K562 (cell line): Measurements from ENCODE around the gene RPS2.

ENCODE experiments used
- CSDE1 ChIP-seq, 2 experiments: fragments of 450-650 bp; IDR thresholded peaks; 2 replicates each; pipeline ENCODE4 v1.6.1; 2016; ENCODE audit warnings: mild to moderate bottlenecking in 1 of 2
- HMG20A ChIP-seq: fragments of 450-650 bp; formaldehyde crosslinking; conservative IDR thresholded peaks from 2 replicates; pipeline ENCODE4 v1.4.0; 2020; ENCODE audit warnings: mild to moderate bottlenecking, mixed read lengths
- NR2C2 ChIP-seq, 2 experiments: fragments of 200-800 bp in 1 of 2; sonication (Bioruptor generic) in 1 of 2; sonication (generic) in 1 of 2; formaldehyde crosslinking in 1 of 2; IDR thresholded peaks; 2 replicates each; pipeline versions ENCODE4 v1.6.1 to v1.8.0; 2016 to 2022; ENCODE audit warnings: mild to moderate bottlenecking in 1 of 2, missing compliant biosample characterization in 1 of 2, missing genetic modification characterization in 1 of 2, missing genetic modification reagents in 1 of 2
- POLR2G ChIP-seq: fragments of 200-400 bp; formaldehyde crosslinking; IDR thresholded peaks from 2 replicates; pipeline ENCODE4 v1.6.1; 2017; ENCODE audit warnings: low read depth, mild to moderate bottlenecking, antibody characterized with exemption, low read length, moderate library complexity
- RAD21 ChIP-seq, 2 experiments: fragments of 250-450 bp in 1 of 2; fragments of 450-650 bp in 1 of 2; sonication (Bioruptor Pico) in 1 of 2; formaldehyde crosslinking in 1 of 2; IDR thresholded peaks in 1 of 2; conservative IDR thresholded peaks in 1 of 2; 2 replicates each; pipeline versions ENCODE4 v1.4.0 to v1.8.0; 2020 to 2022; ENCODE audit warnings: mild to moderate bottlenecking in 2 of 2, moderate library complexity in 1 of 2
- RBBP5 ChIP-seq: fragments of 200-600 bp; sonication (generic); IDR thresholded peaks from 2 replicates; pipeline ENCODE4 v1.6.1; 2012; ENCODE audit warnings: borderline replicate concordance, mild to moderate bottlenecking, low read length, control low read depth, inconsistent platforms; ENCODE audit not compliant: insufficient read depth, poor library complexity, severe bottlenecking
- TEAD4 ChIP-seq, 2 experiments: sonication (generic) in 1 of 2; formaldehyde crosslinking in 1 of 2; IDR thresholded peaks; 2 replicates each; pipeline versions ENCODE4 v1.6.1 to v1.8.0; 2012 to 2022; ENCODE audit warnings: borderline replicate concordance in 1 of 2, inconsistent platforms in 1 of 2, low read length in 1 of 2, mild to moderate bottlenecking in 1 of 2, missing genetic modification reagents in 1 of 2
- TRIM24 ChIP-seq, 2 experiments: fragments of 450-650 bp; IDR thresholded peaks; 2 replicates each; pipeline ENCODE4 v1.6.1; 2016
- TF ChIP-seq, protein P1 (sequence below), 3 experiments: IDR thresholded peaks in 2 of 3; conservative IDR thresholded peaks in 1 of 3; 2 replicates each; pipeline ENCODE4 v1.5.1; 2011 to 2012; ENCODE audit warnings: low read length in 3 of 3, mild to moderate bottlenecking in 3 of 3, control low read depth in 2 of 3, improper control_type of control experiment in 1 of 3, inconsistent platforms in 1 of 3, low read depth in 1 of 3, mixed read lengths in 1 of 3, moderate library complexity in 1 of 3; ENCODE audit not compliant: insufficient read depth in 2 of 3
- TF ChIP-seq, protein P2 (sequence below): sonication (generic); formaldehyde crosslinking; IDR thresholded peaks from 2 replicates; pipeline ENCODE4 v1.4.0; 2020; ENCODE audit warnings: mild to moderate bottlenecking, missing genetic modification reagents

DNA sequence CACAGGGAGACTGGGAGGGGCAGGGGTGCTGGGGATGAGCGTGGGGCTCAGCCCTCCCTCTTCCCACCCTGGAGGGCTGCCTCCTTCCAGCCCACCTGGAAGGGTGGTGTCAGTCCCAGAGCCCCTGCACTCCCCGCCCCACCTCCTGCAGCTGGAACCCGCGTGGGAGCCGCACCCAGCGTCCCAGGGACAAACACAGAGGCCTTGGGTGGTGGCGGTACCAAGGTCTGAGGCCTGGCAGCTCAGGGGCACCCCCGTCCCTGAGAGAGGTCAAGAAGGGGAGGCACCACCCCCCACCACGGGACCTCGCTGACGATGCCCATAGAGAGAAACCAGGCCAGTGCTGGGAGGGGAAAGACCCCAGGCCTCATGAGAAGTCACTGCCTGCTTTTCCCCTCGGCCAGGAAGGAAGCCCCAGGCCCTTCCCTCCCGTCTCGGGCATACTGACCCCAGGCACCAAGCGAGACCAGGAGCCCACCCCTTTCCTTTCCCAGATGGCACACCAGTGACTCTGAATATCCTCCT lies 50.5 kb downstream of the RPS2 start:
- TF ChIP-seq POLR2G (no peak), HMG20A (CRISPR knock-in tag) (no peak), RBBP5 (no peak), TEAD4 (IDR thresholded peaks at IDR 0.05; ENCODE audit: low read length) (no peak), TEAD4 (CRISPR knock-in tag; IDR thresholded peaks at IDR 0.05; ENCODE audit: borderline replicate concordance) (no peak), CSDE1 (IDR thresholded peaks at IDR 0.05) (no peak), RAD21 (CRISPR knock-in tag; conservative IDR thresholded peaks at IDR 0.05 in 1 of 2, IDR thresholded peaks at IDR 0.05 in 1 of 2) (no peak), NR2C2 (CRISPR knock-in tag; IDR thresholded peaks at IDR 0.05) (no peak), NR2C2 (tag; IDR thresholded peaks at IDR 0.05) (no peak), TRIM24 (IDR thresholded peaks at IDR 0.05) (no peak)
- TF ChIP-seq, protein P1, sequence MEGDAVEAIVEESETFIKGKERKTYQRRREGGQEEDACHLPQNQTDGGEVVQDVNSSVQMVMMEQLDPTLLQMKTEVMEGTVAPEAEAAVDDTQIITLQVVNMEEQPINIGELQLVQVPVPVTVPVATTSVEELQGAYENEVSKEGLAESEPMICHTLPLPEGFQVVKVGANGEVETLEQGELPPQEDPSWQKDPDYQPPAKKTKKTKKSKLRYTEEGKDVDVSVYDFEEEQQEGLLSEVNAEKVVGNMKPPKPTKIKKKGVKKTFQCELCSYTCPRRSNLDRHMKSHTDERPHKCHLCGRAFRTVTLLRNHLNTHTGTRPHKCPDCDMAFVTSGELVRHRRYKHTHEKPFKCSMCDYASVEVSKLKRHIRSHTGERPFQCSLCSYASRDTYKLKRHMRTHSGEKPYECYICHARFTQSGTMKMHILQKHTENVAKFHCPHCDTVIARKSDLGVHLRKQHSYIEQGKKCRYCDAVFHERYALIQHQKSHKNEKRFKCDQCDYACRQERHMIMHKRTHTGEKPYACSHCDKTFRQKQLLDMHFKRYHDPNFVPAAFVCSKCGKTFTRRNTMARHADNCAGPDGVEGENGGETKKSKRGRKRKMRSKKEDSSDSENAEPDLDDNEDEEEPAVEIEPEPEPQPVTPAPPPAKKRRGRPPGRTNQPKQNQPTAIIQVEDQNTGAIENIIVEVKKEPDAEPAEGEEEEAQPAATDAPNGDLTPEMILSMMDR (IDR thresholded peaks at IDR 0.05 in 2 of 3, conservative IDR thresholded peaks at IDR 0.05 in 1 of 3; ENCODE audit: insufficient read depth in 2 of 3, low read depth in 1 of 3, low read length in 3 of 3): no peak
- TF ChIP-seq, protein P2, sequence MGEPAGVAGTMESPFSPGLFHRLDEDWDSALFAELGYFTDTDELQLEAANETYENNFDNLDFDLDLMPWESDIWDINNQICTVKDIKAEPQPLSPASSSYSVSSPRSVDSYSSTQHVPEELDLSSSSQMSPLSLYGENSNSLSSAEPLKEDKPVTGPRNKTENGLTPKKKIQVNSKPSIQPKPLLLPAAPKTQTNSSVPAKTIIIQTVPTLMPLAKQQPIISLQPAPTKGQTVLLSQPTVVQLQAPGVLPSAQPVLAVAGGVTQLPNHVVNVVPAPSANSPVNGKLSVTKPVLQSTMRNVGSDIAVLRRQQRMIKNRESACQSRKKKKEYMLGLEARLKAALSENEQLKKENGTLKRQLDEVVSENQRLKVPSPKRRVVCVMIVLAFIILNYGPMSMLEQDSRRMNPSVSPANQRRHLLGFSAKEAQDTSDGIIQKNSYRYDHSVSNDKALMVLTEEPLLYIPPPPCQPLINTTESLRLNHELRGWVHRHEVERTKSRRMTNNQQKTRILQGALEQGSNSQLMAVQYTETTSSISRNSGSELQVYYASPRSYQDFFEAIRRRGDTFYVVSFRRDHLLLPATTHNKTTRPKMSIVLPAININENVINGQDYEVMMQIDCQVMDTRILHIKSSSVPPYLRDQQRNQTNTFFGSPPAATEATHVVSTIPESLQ (CRISPR knock-in tag): no peak
